ENCODE measurements around the gene TPCN1. TPM values are rescaled to one million over a fixed set of nuclear protein-coding genes. Genes with fewer than 3 reads are reported as not detected.

Gene TPCN1
- total and polyA plus RNA-seq, 2 of the 13 experiments (the other 11 are each of a cell fraction or from before 2014, with no cell fraction given): 8.0 to 26.8 TPM

GRCh38 chr12:113189361-113189760 lies 31.9 kb upstream of the TPCN1 start:
- peaks cover 28% of the 10 kb centered on the region for H3K4me1 ChIP-seq (ENCODE audit: insufficient read depth, low read length)
- H3K9me3 ChIP-seq (ENCODE audit: low read length): no peaks in the 10 kb centered on the region
- FAIRE-seq: no peak
- no peak overlapping the region for H2AFZ ChIP-seq (ENCODE audit: low read length)
- no peak overlapping the region for H3K4me2 ChIP-seq (ENCODE audit: low read depth, low read length)
- no peak for DNase-seq (ENCODE audit: low spot score)
- H3K27ac ChIP-seq (ENCODE audit: extremely low read length, insufficient read depth, low read length): no peak overlapping the region
- POLR2A ChIA-PET: interaction anchor here (0.7 kb wide), 1 partner anchor 15 kb away, joined by 3 read pairs; no protein-coding TSS in a partner anchor
- no peaks in the 10 kb centered on the region for H4K20me1 ChIP-seq (ENCODE audit: insufficient read depth, low read length)
- 98% methylated on average over 2 of the region's 2 CpGs for WGBS (ENCODE audit: low lambda C conversion rate)
- in situ Hi-C loops (cut with HindIII; ENCODE audit: extremely low pct_ligation_motif_present, low pct_unique_long_range_greater_than_20kb) (no loop called here), intact Hi-C loops (cut with micrococcal nuclease; ENCODE audit: unreplicated experiment) (no loop called here)
- no TSS peak for BruUV-seq (replicated peaks)
- peaks cover 11 to 18% of the 10 kb centered on the region in 2 experiments; a peak in 4 of 5 replicates for H3K36me3 ChIP-seq (replicated peaks in 1 of 2; ENCODE audit: control insufficient read depth in 1 of 2, insufficient read depth in 2 of 2, low read length in 2 of 2)
- CTCF ChIA-PET (ENCODE audit: low intra/inter-chr PET ratio, low total read pairs): no interaction called here
- H3K4me3 ChIP-seq (replicated peaks in 1 of 3; ENCODE audit: insufficient read depth in 1 of 3, low read depth in 2 of 3, low read length in 3 of 3): no peak overlapping the region
- H3K27me3 ChIP-seq (ENCODE audit: control insufficient read depth in 1 of 2, insufficient read depth in 2 of 2, low read length in 2 of 2): no peaks in the 10 kb centered on the region
- ATAC-seq: no peak
- no peak for TF ChIP-seq ETS1 (CRISPR knock-in tag; IDR thresholded peaks at IDR 0.05)
- TF ChIP-seq CCDC6 (CRISPR knock-in tag; IDR thresholded peaks at IDR 0.05): no peak
- TF ChIP-seq ZNF296 (CRISPR knock-in tag; conservative IDR thresholded peaks at IDR 0.05): no peak
- TF ChIP-seq ZMYM2 (CRISPR knock-in tag; IDR thresholded peaks at IDR 0.05): no peak
- TF ChIP-seq EP300 (IDR thresholded peaks at IDR 0.05; ENCODE audit: low read depth in 2 of 2, low read length in 2 of 2): no peak
- TF ChIP-seq EP300 (CRISPR knock-in tag; IDR thresholded peaks at IDR 0.05; ENCODE audit: borderline replicate concordance): no peak
- TF ChIP-seq JUN (CRISPR knock-in tag; IDR thresholded peaks at IDR 0.05): no peak
- TF ChIP-seq HDAC1 (CRISPR knock-in tag; IDR thresholded peaks at IDR 0.05): no peak
- no peak for TF ChIP-seq SNAPC4 (CRISPR knock-in tag; IDR thresholded peaks at IDR 0.05)
- TF ChIP-seq HOMEZ (CRISPR knock-in tag; IDR thresholded peaks at IDR 0.05; ENCODE audit: low read depth): no peak
- no peak for TF ChIP-seq NCOR1 (IDR thresholded peaks at IDR 0.05; ENCODE audit: borderline replicate concordance, low read length)
- TF ChIP-seq PHF20 (CRISPR knock-in tag; IDR thresholded peaks at IDR 0.05): no peak
- no peak for TF ChIP-seq ZNF44 (CRISPR knock-in tag; IDR thresholded peaks at IDR 0.05)
- no peak for TF ChIP-seq PAF1 (CRISPR knock-in tag; IDR thresholded peaks at IDR 0.05)
- TF ChIP-seq ZNF713 (CRISPR knock-in tag; IDR thresholded peaks at IDR 0.05): no peak
- peaks cover 26% of the 10 kb centered on the region for H3K79me2 ChIP-seq (ENCODE audit: insufficient read depth, low read length)
- no peak overlapping the region for H3K9ac ChIP-seq (ENCODE audit: insufficient read depth, low read depth, low read length)
